Stimulated activated naive CD4-positive, alpha-beta T cell treated with Interleukin-2 at 50 U/mL for 16 hours (primary cell): ENCODE results near the gene WWOX.

Experiments used
- DNase-seq: peaks from one replicate; lab custom pipeline; 2025; lab: John Stamatoyannopoulos, UW

Gene WWOX

GRCh38 chr16:78742501-78743283 lies 643.2 kb downstream of the WWOX start:
- peak; percentile 90 for DNase-seq

GRCh38 chr16:78743556-78743955 lies 644.1 kb downstream of the WWOX start:
- DNase-seq: no peak

- DNase-seq: no peak
Measured at GRCh38 chr16:78744099-78744498, 644.6 kb downstream of the WWOX start.

GRCh38 chr16:78744796-78745107 lies 645.3 kb downstream of the WWOX start:
- DNase-seq: no peak

GRCh38 chr16:78745108-78746019 lies 645.9 kb downstream of the WWOX start:
- no peak for DNase-seq

DNA sequence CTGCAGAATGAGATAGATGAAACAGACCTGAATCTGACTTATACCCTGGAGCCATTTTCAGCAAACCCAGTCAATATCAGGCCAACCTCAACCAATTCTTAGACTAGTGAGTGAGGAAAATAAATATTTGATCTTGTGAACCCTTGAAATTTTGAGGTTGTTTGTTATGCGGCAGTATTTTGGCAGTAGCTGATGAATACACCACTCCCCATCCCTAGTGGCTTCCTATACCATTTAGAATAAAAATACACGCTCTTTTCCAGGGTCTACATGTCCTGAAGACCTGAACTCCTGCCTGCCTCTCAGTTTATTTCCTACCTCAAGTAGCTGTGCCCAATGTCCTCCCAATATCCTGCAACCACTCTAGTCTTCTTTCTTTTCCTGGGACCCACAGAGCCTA lies 647.3 kb downstream of the WWOX start:
- no peak for DNase-seq

DNA sequence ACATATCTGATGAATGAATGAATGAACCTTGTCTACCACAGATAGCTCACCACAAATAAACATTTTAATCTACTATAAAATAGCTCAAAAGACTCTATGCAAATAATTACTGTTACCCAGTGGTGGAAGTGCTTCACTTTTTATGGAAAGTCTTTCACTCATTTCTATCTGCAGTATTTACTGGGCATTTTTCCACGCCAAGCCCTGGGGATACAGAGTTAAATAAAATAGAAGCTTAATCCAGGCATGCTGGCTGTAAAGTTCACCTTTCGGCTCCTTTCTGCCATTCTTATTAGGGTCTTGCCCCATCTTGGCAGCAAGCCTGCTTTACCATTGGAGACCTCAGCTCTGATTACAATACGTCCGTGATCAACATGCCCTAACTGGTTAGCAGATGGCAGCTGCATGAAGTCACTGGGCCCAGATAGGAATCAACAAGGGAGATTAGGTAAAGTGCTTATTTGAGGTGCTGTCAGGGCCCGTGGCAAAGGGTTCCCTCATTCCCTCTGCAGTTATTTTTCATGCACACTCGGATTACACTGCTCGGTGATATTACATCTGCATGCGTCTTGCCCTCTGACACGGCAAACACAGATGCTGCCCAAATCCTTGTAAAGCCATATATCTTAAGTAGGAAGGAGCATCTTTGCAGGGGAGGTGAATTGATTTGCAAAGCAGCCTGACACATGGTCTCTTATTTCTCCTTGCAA lies 648.9 kb downstream of the WWOX start:
- DNase-seq: no peak

DNA sequence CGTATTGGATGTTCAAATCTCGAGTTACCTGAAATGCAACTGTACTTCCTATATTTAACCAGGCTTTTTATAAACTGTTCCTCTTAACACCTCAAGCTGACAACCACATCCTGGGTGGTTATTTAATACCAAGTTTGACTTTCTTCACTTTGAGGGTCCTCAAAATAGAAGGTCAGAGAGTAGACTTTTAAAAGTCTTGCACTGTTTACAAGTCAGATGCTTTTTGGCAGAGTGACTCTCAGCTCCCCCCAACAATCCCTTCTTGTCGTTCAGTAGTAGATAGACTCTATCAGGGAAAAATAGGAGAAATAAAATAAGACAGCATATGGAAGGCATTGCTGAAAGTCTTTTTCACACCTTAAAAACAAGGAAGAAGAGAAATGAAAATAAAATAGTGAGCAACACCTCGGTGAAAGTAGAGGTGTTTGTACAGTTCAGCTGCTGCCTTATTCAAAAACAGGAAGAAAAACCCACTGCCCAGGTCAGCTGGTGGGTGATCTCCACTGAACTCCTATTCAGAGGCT lies 650.4 kb downstream of the WWOX start:
- DNase-seq: no peak

- DNase-seq: no peak
Measured at GRCh38 chr16:78750611-78751010, 651.2 kb downstream of the WWOX start.

GRCh38 chr16:78751601-78752000 lies 652.1 kb downstream of the WWOX start:
- no peak for DNase-seq

GRCh38 chr16:78754713-78755112 lies 655.3 kb downstream of the WWOX start:
- DNase-seq: no peak

DNA sequence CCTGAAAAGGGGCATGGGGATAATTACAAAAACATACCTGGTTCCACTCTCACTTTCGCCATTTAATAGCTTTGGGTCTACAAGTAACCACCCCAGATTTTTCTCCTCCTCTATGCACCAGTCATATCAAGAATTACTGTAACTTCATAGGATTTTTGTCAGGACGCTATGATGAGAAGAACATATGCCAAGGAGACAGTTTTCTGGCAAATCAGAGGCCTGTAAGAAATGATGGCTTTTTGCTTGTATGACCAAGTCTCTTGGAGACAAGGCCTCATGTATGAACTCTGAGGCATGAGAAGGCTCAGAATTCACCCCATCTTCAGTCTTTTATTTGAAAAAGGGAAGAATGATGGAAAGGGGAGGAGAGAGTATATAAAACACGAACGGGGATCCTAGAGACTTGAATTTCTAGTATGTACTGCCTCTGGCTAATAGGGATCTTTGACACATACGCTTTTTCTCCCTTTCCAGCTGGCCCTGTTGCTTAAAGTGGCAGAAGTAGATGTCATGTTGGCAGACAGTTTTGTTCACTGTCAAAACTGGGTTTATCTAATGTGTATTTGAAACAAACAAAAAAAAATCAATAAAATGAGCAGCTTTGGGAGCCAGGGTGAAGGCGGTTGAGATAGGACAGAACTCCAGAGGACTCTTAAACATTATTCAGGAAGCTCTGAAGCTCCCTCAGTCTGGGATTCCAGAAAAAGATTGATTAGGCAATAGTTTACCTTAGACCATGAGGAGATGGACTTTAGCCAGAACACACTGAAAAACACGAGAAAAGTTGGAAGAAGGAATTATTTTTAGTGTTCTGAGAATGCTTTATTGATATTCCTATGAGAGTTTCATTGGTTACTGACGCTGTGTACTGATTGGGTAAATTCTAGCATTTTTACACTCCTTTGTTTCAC lies 656.6 kb downstream of the WWOX start:
- DNase-seq: no peak

- DNase-seq: no peak
Measured at GRCh38 chr16:78759596-78759995, 660.1 kb downstream of the WWOX start.

DNA sequence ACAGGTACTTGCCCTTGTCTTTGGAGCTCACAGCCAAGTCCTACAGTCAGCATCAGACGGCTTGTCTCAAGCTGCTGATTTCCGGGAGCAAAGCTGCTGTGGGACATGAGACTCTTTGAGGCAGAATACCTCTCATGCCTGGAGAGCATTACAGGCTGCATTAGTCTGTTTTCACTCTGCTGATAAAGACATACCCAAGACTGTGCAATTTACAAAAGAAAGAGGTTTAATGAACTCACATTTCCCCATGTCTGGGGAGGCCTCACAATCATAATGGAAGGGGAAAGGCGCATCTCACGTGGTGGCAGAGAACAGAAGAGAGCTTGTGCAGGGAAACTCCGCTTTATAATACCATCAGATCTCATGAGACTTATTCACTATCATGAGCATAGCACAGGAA lies 661.2 kb downstream of the WWOX start:
- no peak for DNase-seq

DNA sequence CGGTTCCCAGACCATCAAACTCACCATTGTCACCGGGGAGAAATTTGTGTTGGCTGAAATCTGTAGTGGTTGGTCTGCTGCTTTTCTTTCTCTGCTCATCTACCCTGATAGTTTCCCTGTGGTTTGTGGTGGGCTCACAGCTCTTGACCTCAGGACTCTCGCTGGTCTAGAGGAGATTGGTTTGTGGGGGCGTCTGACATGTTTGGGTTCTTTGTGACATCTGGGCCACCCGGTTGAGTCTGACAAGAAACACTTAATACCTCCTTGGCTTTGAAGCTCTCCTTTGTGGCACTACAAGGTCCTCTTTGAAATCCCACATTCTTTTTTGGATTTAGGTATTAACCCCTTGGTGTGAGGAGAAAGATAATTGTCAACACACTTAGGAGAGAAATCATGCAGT lies 662.0 kb downstream of the WWOX start:
- no peak for DNase-seq

DNA sequence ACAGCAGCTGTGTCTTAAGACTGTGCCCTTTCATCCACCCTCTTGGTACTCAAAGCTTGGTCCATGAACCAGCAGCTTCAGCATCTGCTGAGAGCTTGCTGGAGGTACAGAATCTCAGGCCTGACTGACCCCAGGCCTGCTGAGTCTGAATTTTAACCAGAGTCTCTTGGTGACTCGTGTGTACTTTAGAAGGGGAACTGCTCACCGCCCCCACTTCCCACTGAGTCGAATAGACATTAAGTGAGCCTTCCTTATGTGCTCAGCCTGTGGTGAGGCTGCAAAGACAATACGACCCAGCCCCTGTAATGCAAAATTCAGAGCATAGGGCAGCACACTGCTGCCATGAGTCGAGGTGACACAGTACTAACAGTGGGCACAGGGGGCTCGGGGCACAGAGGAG lies 662.8 kb downstream of the WWOX start:
- DNase-seq: no peak

GRCh38 chr16:78763821-78764440 lies 664.5 kb downstream of the WWOX start:
- DNase-seq: no peak

GRCh38 chr16:78764478-78764877 lies 665.0 kb downstream of the WWOX start:
- DNase-seq: no peak

DNA sequence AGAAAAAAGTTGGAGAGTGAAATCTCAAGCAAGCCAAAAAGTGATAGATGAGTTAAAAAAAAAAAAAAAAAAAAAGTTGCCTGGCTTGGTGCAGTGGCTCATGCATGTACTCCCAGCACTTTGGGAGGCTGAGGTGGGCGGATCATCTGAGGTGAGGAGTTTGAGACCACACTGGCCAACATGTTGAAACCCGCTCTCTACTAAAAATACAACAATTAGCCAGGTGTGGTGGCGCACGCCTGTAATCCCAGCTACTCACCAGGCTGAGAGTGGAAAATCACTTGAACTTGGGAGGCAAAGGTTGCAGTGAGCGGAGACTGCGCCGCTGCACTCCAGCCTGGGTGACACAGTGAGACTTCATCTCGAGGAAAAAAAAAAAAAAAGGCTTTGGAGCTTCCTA lies 668.8 kb downstream of the WWOX start:
- no peak for DNase-seq

- DNase-seq: peak; percentile 64
Measured at GRCh38 chr16:78768718-78769117, 669.3 kb downstream of the WWOX start.
